ENCODE results near the gene RAD50.

RAD50 gene

GRCh38 chr5:132528021-132528420 lies 28.8 kb upstream of the RAD50 start:
- Histone ChIP-seq H3K27ac (ENCODE audit: low read depth, low read length) (no peak overlapping the region), H3K27me3 (ENCODE audit: low read length) (no peaks in the 10 kb centered on the region), H4K20me1 (ENCODE audit: low read depth, low read length) (no peaks in the 10 kb centered on the region), H3K79me2 (ENCODE audit: insufficient read depth, low read length) (no peaks in the 10 kb centered on the region), H3K36me3 (ENCODE audit: low read length) (no peaks in the 10 kb centered on the region), H2AFZ (ENCODE audit: low read depth, low read length, severe bottlenecking) (no peak overlapping the region), H3K9ac (ENCODE audit: low read length) (no peak overlapping the region), H3K9me2 (replicated peaks; ENCODE audit: insufficient read depth, low read length) (no peaks in the 10 kb centered on the region), H3K4me3 (ENCODE audit: insufficient read depth, low read length, poor library complexity, severe bottlenecking) (no peak overlapping the region), H3K4me2 (ENCODE audit: low read depth, low read length, poor library complexity, severe bottlenecking) (no peak overlapping the region), H3F3A (ENCODE audit: insufficient read depth) (no peaks in the 10 kb centered on the region), H3K9me3 (ENCODE audit: insufficient read depth, low read length) (no peaks in the 10 kb centered on the region)
- TF ChIP-seq EZH2phosphoT487 (conservative IDR thresholded peaks at IDR 0.05; ENCODE audit: low read length) = no peak
- no peak for TF ChIP-seq CTCF (IDR thresholded peaks at IDR 0.05; ENCODE audit: insufficient read depth, low read length, poor library complexity, severe bottlenecking)

GRCh38 chr5:132528866-132529634 lies 27.7 kb upstream of the RAD50 start:
- Histone ChIP-seq H3K36me3 (ENCODE audit: low read length) (no peaks in the 10 kb centered on the region), H3K4me2 (ENCODE audit: low read depth, low read length, poor library complexity, severe bottlenecking) (no peak overlapping the region), H2AFZ (ENCODE audit: low read depth, low read length, severe bottlenecking) (no peak overlapping the region), H3K4me3 (ENCODE audit: insufficient read depth, low read length, poor library complexity, severe bottlenecking) (no peak overlapping the region), H3K27me3 (ENCODE audit: low read length) (no peaks in the 10 kb centered on the region), H3F3A (ENCODE audit: insufficient read depth) (no peaks in the 10 kb centered on the region), H4K20me1 (ENCODE audit: low read depth, low read length) (no peaks in the 10 kb centered on the region), H3K27ac (ENCODE audit: low read depth, low read length) (no peak overlapping the region), H3K9ac (ENCODE audit: low read length) (no peak overlapping the region), H3K79me2 (ENCODE audit: insufficient read depth, low read length) (no peaks in the 10 kb centered on the region), H3K9me2 (replicated peaks; ENCODE audit: insufficient read depth, low read length) (no peaks in the 10 kb centered on the region), H3K9me3 (ENCODE audit: insufficient read depth, low read length) (no peaks in the 10 kb centered on the region)
- TF ChIP-seq EZH2phosphoT487 (conservative IDR thresholded peaks at IDR 0.05; ENCODE audit: low read length) = no peak
- TF ChIP-seq CTCF (IDR thresholded peaks at IDR 0.05; ENCODE audit: insufficient read depth, low read length, poor library complexity, severe bottlenecking) = no peak

- H4K20me1 ChIP-seq (ENCODE audit: low read depth, low read length) = no peaks in the 10 kb centered on the region
- TF ChIP-seq CTCF (IDR thresholded peaks at IDR 0.05; ENCODE audit: insufficient read depth, low read length, poor library complexity, severe bottlenecking) (no peak), EZH2phosphoT487 (conservative IDR thresholded peaks at IDR 0.05; ENCODE audit: low read length) (no peak)
- H3K36me3 ChIP-seq (ENCODE audit: low read length) = no peaks in the 10 kb centered on the region
- H2AFZ ChIP-seq (ENCODE audit: low read depth, low read length, severe bottlenecking) = no peak overlapping the region
- no peaks in the 10 kb centered on the region for H3F3A ChIP-seq (ENCODE audit: insufficient read depth)
- H3K79me2 ChIP-seq (ENCODE audit: insufficient read depth, low read length) = no peaks in the 10 kb centered on the region
- no peaks in the 10 kb centered on the region for H3K27me3 ChIP-seq (ENCODE audit: low read length)
- no peak overlapping the region for H3K9ac ChIP-seq (ENCODE audit: low read length)
- H3K4me2 ChIP-seq (ENCODE audit: low read depth, low read length, poor library complexity, severe bottlenecking) = no peak overlapping the region
- H3K9me3 ChIP-seq (ENCODE audit: insufficient read depth, low read length) = no peaks in the 10 kb centered on the region
- H3K27ac ChIP-seq (ENCODE audit: low read depth, low read length) = no peak overlapping the region
- H3K4me3 ChIP-seq (ENCODE audit: insufficient read depth, low read length, poor library complexity, severe bottlenecking) = no peak overlapping the region
- no peaks in the 10 kb centered on the region for H3K9me2 ChIP-seq (replicated peaks; ENCODE audit: insufficient read depth, low read length)
Observed at GRCh38 chr5:132530946-132531345, 25.8 kb upstream of the RAD50 start.

Measured in SU-DHL-6 (cell line).